RPMI8226 (cell line): Measurements from ENCODE around the gene RBM18.

ENCODE experiments used
- DNase-seq: peaks from one replicate; pipeline ENCODE4 v3.0.0-alpha.2; 2015

RBM18 gene

DNA sequence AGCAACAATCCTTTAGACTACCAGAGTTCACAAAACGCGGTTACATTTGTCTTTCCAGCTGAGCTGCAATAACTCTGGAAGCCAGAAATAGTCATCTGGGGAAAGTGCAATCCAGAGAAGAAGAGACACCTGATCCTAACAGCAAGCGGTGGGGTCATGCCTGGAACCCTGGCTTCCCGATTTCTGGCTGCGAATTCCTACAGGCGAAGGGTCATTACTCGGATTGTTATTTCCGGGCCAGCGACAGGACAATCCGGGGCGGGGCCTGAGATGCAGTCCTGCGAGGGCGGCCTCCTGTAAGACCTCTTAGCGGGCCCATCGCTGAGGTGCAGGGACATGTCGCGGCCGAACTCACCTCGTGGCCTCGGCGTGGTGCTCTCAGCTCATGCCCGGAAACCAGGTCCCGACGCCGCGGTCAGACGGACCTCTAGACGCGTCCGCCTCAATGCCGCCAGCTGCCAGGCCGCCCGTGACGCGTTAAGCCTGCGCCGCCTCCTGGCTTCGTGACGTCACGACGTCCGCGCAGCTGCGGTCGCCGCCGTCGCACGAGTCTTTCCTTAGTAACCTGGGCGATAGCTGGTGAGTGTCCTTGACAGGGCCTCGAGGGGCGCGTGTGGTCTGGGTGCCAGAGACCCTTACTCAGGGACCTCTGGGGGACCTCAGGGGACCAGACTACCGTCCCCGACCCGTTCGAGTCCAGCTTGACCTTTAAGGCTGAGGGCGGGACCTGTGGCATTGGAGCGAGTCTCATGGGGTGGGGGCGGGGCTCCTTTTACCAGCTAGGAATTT lies at the start of gene RBM18, which contains the start of gene MRRF:
TSS of gene RBM18 (minus strand) at position 481 of the 789 bp plus-strand sequence. CDS start 3,348 bp downstream, outside the sequence.
TSS of gene MRRF (plus strand) at position 523 of the 789 bp plus-strand sequence. CDS start 6,010 bp downstream, outside the sequence.
- peak; percentile 97 for DNase-seq

GRCh38 chr9:122314165-122314564 lies 49.5 kb upstream of the RBM18 start:
- no peak for DNase-seq

GRCh38 chr9:122309861-122310260 lies 45.2 kb upstream of the RBM18 start:
- no peak for DNase-seq

- no peak for DNase-seq
Measured at GRCh38 chr9:122307925-122308324, 43.3 kb upstream of the RBM18 start.

DNA sequence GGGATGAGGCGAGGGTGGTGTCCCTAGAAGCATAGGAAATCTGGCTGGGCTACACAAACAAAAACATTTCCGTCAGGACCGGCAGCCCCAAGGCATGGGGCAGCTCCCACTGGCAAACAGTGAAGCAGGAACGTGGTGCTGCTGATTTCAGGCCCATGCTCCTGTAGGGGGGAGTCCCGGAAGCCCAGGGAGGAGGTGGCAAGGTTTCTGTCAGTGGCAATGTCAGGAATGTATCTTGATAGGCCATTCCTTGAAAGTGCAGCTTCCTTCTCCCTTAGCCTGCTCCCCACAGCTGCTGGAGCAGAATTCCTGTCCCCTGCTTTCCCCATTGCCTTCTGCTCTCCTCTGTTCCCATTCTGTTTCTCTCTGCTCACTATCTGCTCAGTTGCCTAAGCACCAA lies 42.4 kb upstream of the RBM18 start:
- no peak for DNase-seq

DNA sequence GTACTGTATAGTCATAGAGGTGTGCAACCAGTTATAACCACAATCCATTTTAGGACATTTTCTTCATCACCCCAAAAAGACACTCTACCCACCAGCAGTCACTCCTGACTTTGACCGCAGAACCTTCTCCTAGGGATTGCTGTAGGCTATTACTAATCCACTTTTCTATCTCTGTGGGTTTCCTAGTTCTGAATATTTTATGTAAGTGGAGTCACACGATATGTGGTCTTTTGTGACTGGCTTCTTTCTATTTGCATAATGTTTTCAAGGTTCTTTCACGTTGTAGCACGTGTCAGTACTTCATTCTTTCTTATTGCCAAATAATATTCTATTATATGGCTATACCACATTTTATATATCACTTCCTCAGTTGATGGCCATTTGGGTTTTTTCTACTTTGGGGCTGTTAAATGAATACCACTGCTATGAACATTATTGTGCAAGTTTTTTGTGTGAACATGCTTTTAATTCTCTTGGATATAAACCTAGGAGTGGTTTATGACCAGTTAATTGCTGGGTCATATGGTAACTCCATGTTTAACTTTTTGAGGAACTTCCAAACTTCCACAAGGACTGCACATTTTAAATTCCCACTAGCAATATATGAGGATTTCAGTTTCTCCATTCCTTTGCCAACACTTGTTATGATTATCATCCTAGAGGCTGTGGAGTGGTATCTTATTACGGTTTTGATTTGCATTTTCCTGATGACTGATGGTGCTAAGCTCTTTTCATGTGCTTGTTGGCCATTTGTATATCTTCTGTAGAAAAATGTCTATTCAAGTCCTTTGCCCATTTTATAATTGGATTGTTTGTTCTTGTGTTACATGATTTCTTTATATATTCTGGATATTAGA lies 37.8 kb upstream of the RBM18 start:
- DNase-seq, result no peak

GRCh38 chr9:122297512-122297911 lies 32.9 kb upstream of the RBM18 start:
- DNase-seq, result no peak

- no peak for DNase-seq
Measured at GRCh38 chr9:122294531-122294930, 29.9 kb upstream of the RBM18 start.

GRCh38 chr9:122291458-122291857 lies 26.8 kb upstream of the RBM18 start:
- no peak for DNase-seq

GRCh38 chr9:122287214-122287720 lies 22.6 kb upstream of the RBM18 start:
- no peak for DNase-seq

DNA sequence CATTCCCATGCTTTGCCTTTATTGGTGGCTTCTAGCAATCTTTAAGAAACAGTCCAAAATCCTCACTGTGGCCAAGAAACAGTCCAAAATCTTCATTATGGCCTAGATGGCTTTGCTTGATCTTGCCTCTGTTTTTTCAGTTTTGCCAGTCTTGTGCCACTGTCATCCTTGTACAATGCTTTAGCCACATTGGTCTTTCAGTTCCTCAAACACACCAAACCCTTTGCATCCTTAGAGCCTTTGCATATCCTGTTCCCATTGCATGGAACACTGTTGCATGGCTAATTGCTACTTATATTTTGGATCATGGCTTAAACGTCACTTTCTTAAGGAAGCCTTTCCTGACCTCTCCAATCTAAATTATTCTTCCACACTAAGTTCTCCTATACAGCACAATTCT lies 22.1 kb upstream of the RBM18 start:
- no peak for DNase-seq

- no peak for DNase-seq
Measured at GRCh38 chr9:122281368-122281767, 16.7 kb upstream of the RBM18 start.

- DNase-seq, result no peak
Measured at GRCh38 chr9:122277285-122277897, 12.8 kb upstream of the RBM18 start.

DNA sequence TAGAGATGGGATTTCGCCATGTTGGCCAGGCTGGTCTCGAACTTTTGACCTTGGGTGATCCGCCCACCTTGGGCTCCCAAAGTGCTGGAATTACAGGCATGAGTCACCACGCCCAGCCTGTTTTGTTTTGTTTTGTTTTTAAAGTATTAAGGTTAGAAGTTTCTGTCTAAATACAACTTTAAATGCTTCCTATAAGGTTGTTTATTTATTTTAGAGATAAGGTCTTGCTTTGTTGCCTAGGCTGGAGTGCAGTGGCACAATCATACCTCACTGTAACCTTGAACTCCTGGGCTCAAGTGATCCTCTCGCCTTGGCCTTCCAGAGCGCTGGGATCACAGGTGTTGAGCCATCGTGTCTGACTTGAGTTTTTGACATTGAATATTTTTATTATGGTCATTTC lies 11.5 kb upstream of the RBM18 start:
- no peak for DNase-seq

- DNase-seq, result no peak
Measured at GRCh38 chr9:122274055-122274454, 9.4 kb upstream of the RBM18 start.

DNA sequence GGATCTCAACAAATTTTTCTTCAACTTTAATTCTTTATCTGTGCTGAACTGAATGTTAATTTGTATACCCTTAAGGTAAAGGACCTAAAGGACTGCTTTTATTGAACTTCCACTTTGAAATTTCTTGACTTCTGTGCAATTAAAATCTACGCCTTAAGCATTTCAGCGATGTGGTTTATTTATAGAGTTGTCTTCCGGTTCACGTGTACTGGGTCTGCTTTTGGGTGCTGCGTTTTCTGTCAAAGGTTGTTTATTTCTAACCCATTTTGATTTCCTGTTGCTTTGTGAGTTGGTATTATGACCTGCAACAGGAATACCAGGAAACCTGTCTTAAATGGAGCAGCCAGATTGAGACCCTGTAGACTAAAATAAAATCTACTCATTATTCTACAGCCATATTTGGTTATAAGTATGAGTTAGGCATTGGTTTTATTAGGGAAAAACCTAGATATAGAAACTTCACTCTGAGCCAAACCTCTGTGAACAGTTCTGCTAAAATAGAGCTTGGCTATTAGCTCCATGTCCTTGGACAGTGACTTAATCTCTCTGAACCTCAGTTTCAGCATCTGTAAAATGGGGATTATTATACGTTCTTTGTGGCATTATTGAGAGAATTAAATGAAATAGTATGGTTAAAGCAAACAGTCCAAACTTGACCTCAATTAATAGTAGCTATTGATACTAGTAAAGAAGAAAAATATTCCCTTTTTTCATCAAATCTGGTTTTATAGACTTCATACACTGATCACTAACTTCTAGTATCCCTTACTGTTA lies 3.6 kb upstream of the RBM18 start:
- no peak for DNase-seq

- DNase-seq, result peak; percentile 66
Measured at GRCh38 chr9:122265149-122265915, 692 bp upstream of the RBM18 start.

DNA sequence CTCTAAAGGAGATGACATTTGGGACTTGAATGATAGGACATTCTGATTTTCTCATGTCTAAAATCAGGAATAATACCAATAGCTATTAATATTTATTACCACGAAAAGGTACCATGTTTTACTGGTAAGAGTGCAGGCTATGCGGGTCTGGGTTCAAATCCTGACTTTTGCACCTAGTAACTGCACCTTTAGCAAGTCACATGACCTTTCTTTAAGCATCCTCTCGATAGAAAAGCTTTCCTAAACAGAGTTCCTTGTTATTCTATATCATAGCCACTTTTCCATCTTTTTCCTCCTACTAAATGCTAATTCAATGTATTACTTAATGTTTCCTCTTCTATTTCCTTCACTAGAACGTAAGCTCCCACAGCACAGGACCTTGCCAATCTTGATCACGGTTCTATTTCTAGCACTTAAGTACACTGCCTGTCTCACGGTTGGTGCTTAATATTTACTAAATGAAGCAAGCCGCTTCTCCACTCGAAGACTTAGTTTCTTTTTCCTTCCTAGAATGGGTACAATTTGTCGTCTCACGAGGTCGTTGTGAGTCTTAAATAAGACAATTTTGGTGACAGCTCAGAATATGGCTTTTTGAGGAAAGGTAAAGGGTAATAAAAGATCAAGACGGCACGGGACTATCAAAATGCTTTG lies 816 bp downstream of the RBM18 start:
- DNase-seq, result peak; percentile 46

DNA sequence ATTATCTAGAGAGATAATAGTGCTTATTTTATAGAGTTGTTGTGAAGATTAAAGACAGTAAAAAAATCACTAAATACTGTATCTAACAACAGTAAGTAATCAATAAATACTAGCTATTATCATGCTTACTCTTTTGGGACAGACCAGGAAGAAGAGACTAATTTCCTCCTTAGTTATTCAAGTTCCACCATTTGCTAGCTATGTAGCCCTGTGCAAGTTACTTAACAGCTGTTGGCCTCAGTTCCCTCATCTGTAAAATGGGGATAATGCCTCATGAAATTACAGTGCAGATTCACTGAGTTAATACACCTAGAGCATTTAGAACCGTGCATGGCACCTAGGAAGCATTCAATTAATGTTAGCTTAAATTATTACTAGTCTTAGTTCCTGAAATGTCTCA lies 2.6 kb downstream of the RBM18 start:
- no peak for DNase-seq

DNA sequence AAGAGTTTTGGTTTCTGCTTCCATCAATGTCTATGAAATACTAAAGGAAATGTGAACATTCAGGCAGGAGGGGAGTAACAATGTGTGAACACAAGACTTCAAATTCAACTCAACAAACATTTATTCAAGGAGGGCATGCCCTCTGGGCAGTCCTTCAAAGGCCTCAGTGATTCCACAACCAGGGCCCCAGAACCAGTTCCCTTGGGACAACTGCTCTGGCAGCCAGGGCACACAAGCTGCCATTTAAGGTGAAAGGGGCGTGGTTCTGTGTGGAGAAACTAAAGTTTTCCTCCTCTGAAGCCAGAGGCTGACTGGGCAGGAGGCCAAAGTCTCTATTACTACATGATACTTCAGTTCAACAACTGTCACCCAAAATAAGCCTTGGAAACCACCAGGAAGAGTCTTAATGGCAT lies 3.2 kb downstream of the RBM18 start:
- DNase-seq, result peak; percentile 23

GRCh38 chr9:122258886-122259415 lies 5.7 kb downstream of the RBM18 start:
- no peak for DNase-seq
